ENCODE results near the gene MCC.

DNA sequence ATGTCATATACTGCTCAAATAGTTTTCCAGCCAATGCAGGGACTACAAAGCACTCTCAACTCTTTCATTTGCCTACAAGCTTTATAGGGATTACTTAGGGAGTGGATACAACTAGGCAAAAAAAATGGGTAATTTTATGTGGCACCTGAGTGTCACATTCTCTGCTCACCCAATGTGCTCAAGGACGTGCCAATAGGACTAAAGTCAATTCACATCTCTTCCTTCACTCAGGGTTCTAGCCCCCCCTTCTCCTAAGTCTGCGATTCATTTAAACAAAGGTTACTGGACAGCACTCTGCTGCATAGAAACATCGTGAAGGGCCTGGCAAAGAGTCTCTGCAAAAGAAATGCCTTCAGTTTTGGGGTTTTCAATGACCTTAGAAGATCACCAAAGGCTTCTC lies 195.8 kb downstream of the MCC start:
- TF ChIP-seq CTCF (IDR thresholded peaks at IDR 0.05) (no peak), POLR2AphosphoS5 (IDR thresholded peaks at IDR 0.05; ENCODE audit: low read depth, low read length) (no peak), REST (IDR thresholded peaks at IDR 0.05; ENCODE audit: insufficient read depth in 1 of 2, low read depth in 2 of 2, low read length in 1 of 2) (no peak), SIN3A (IDR thresholded peaks at IDR 0.05; ENCODE audit: borderline replicate concordance, insufficient read depth, low read depth, low read length) (no peak), TCF7L2 (IDR thresholded peaks at IDR 0.05; ENCODE audit: low read depth, low read length) (no peak)

All from Panc1 (cell line).